GM18873 (cell line): ENCODE results near the gene CSF1R.

ENCODE experiments used
- ATAC-seq: cut with Tn5 transposase; IDR thresholded peaks from one replicate; pipeline ENCODE4 v1.9.1; 2021; ENCODE audit warnings: mild to moderate bottlenecking, moderate library complexity, moderate number of reproducible peaks; ENCODE audit not compliant: unreplicated experiment, low FRiP score

CSF1R gene

DNA sequence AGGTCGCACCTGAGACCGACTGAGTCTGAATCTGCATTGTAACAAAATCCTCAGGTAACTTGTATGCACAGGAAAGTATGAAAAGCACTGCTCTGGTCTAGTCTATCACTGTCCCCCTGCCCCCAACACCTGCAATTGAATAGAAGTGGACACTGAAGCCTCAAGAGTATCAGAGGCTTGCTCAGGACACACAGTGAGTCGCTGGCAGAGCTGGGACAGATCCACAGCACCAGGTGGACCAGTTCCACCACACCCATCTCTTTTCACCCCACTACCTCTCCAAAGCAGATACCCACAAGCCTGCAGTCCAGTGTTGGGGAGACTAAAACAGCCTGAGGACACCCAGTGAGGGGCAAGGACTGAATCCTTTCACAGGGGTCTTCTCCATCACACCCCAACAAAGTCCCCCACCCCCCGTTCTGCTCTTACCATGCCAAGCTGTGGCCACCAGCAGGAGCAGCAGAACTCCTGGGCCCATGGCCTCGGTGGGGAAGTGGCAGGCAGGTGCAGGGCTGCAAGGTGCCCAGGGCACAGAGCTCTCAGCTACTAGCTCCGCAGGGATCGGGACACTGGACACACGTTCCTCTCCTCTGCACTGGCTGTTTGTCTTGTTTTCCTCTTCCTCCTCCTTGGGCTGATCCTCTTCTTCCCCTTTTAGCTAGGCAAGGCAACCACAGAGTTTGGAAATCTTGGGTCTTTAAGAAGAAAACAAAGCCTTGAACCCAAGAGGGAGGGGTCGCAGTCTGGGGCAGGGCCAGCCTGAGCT is at the start of gene CSF1R:
TSS of gene CSF1R (minus strand) at position 605 of the 766 bp plus-strand sequence. CDS start at position 478, 127 bp downstream.
- no peak for ATAC-seq

GRCh38 chr5:150135557-150136304 is 49.4 kb upstream of the CSF1R start:
- ATAC-seq: no peak

GRCh38 chr5:150134198-150134588 is 47.8 kb upstream of the CSF1R start:
- ATAC-seq: no peak

DNA sequence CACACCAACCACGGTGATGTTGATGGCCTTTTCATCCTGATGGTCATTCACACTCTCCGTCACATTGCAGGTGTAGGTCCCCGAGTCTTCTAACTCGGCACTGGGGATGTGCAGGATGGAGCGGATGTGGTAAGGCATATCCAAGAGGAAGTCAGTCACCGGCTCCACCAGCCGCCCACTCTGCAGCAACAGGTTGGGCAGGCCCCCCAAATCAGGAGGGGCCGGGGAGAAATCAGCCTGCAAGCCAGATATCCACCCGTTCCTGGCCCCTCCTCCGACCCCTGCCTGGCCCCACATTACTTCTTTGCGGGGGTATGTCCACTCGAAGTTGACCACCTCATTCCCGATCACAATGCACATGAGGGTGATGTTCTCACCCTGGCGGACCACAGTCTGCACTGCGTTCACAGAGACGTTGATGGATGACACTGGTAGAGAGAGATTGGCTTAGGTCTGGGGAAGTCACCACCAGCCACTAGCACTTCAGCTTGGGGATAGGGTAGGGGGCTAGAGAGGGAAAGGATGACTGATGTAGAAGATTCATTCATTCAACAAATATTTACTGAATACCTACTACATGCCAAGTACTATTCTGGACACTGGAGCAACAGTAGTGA is 47.3 kb upstream of the CSF1R start:
- no peak for ATAC-seq

DNA sequence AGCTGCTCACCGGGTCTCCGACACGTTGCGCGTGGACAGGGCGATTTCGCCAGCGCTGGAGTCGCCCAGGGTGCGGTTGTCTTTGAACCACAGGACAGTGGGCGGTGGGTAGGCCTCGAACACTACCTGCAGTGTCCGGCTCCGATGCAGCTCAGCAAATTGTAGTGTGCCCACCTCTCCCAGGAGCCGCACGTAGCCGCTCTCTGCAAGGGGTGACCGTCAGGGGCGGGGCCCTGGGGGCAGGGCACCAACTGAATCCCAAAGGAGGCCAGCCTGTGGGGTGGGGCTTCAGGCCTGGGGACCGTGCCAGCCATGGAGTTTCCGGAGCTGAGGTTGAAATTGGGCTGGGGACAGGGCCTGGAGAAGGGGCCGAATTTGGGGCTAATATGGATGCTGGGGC is 46.4 kb upstream of the CSF1R start:
- no peak for ATAC-seq

DNA sequence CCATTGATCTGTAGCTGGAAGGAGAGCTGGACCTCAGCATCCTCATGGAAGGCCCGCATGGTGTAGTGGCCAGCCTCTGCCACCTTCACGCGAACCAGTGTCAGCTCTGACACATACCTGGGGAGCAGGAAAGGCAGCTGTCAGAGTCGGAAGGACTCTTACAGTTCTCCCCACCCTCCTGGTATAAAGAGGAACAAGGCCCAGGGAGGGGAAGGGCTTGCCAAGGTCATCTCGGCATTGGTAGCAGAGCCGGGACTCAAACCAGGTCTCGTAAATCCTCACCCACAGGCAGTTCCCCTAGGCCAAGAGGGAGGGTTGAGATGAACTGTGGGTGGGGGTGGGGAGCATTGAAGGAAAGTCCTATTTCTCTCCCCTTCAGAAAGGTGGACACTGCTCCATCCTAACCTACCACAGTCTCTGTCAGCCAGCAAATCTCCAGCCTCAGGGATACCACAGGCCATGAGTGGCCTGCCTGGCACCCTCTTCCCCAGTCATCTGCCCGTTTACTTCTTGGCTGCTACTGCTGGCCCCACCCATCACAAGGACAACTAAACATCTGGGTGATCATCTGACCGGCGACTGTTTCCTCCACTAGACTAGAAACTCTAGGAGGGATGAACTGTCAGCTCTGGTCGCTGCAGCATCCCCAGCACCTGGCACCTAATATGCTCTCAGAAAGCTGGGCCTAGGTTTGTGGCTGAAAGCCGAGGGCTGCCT is 45.8 kb upstream of the CSF1R start:
- ATAC-seq: no peak

- no peak for ATAC-seq
These were observed 45.1 kb upstream of the CSF1R start for GRCh38 chr5:150131461-150131860.

GRCh38 chr5:150130493-150130922 is 44.2 kb upstream of the CSF1R start:
- ATAC-seq: no peak

- no peak for ATAC-seq
These were observed 43.6 kb upstream of the CSF1R start for GRCh38 chr5:150129813-150130492.

- ATAC-seq: no peak
These were observed 43.1 kb upstream of the CSF1R start for GRCh38 chr5:150129454-150129812.

DNA sequence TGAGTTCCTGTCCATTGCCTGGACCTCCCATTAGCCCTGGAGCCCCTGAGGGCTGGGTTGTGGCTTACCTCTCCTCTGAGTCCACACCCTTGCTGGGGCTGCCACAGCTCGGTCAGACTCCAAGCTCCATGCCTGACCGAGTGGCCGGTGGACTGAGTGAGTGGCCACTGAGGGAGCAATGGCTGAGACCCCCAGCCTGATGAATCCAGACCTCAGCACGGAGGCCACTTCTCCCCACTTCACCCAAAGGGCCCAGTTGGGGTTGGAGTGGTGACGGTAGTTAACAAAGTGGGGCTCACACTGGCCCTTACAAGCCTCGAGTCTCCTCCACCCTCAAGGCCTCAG is 40.5 kb upstream of the CSF1R start:
- no peak for ATAC-seq

- ATAC-seq: no peak
These were observed 40.0 kb upstream of the CSF1R start for GRCh38 chr5:150126199-150126920.

DNA sequence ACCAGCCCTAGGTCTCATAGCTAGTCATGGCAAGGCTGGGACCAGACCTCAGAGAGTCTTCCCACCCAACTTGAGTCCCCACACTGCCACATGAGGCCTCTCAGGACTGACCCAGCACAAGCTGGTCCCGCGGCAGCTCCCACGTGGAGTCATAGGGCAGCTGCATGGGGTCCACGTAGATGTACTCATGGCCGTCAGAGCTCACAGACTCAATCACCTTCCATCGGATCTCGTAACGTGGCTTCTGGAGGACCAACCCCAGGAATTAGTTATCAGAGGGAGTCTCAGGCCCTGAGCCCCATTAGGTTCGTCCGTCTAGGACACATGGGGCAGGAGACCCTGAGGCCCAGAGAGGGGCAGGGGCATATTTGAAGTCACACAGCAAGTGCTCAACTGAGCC is 39.0 kb upstream of the CSF1R start:
- no peak for ATAC-seq

DNA sequence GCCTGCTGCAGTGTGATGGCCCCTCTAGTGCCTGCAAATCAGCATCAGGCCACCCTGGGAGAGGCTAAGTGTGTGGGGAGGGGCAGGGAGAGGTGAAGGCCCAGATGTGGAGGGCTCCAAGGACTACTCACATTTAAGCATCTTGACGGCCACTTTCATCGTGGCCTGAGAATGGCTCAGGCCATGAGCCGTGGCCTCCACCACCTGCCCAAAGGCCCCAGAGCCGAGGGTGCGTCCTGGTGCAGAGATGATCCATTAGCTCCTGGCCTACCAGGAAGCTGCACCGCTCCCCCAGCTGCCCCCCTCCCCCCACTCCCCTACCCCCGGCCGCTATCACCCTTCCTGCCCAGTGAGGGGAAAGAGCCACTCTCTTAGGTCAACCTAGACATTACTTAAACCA is 38.2 kb upstream of the CSF1R start:
- ATAC-seq: no peak

GRCh38 chr5:150124111-150124557 is 37.8 kb upstream of the CSF1R start:
- ATAC-seq: no peak

GRCh38 chr5:150123542-150123941 is 37.2 kb upstream of the CSF1R start:
- no peak for ATAC-seq

- ATAC-seq: no peak
These were observed 36.5 kb upstream of the CSF1R start for GRCh38 chr5:150122536-150123481.

DNA sequence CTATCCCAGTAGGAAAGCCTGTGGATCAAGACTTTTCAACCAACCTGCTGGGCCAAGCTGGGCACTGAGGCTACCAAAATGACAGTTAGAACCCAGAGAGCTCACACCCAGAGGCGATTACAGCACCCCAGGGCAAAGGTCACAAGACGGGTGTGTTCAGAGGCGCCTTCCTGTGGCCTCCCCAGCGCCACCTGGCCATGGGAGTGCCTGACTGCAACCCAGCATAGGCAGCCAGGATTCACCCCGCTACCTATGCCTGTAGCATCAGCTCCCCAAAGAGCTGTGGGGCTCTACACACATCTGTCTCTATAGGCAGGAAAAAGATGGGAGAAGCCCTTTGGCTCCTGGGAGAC is 35.8 kb upstream of the CSF1R start:
- ATAC-seq: no peak
